Measurements from ENCODE around the gene ZNF717.
"Not testable (repeated sequence)": the region's sequence is repeated elsewhere in the genome, so short reads cannot be mapped to it uniquely, and the experiment has no call there.

ZNF717 gene

DNA sequence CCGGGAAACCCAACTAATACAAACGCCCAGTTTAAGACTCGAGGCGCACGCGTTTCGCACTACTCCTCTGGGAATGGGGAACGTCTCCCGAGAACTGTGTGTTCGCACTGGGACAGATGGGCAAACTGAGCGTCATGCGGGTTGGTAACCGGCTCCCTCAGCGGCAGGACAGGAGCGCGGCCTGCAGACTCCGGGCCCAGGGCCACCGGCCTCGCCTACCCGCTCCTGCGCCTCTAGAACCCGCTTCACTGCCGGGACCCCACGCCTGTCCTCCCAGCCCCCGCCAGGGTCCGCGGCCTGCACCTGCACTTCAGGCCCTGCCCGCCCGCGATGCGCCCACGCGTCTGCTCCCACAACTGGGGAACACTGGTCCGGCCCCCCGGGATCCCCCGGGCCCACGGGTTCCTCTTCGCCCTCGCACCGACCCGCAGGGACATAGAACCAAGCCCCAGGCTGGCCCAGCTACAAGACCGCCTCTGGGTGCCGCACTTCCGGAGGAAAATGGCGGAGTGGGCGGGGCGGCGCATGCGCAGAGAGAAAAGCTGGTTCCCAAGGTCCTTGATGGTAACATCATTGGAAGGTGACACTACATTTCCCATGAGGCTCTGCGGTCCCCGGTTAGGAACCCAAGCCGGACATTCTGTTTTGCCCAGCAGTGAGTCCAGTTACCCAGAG lies at the start of gene ZNF717:
Gene ZNF717, minus strand, starts transcription at position 469 of the 675 bp plus-strand sequence. CDS start 2,187 bp downstream, outside the sequence.
- peak; percentile 94 to 95 for DNase-seq

DNA sequence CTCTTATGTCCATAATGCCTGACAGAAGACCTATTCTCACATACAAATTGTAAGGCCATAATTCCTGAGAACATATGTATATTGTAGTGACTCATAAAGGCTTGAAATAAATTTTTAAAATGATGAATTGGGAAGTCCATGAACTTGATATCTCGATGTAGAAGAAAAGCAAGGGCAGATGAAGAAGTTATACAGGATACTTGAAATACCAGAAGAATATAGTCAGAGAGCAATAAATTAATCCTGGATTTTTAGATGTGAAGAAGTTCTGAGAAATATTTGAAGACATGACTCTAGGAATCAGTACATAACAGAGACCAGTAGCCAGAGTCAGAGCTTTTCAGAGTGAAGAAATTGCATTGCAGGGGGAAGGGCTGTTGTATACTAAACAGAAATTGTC lies 45.7 kb upstream of the ZNF717 start:
- not testable (repeated sequence) for DNase-seq

DNA sequence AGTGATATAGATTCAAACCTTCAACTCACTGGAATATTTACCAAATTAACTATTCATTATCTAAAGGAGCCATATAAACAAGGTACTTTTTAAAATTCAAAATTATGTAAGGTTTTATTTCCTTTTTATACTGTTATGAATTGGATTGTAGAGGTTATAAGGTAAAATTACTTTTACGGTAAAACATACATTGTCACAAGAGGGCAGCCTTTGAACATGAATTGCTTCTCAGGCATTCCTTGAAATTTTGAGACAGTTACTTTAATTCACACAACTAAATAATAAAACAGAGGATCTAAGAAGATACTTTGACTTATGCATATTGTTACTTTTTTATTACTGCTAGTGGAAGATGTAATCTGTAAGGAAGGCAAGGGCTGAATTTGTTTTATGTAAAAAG lies 32.7 kb upstream of the ZNF717 start:
- DNase-seq: not testable (repeated sequence)

DNA sequence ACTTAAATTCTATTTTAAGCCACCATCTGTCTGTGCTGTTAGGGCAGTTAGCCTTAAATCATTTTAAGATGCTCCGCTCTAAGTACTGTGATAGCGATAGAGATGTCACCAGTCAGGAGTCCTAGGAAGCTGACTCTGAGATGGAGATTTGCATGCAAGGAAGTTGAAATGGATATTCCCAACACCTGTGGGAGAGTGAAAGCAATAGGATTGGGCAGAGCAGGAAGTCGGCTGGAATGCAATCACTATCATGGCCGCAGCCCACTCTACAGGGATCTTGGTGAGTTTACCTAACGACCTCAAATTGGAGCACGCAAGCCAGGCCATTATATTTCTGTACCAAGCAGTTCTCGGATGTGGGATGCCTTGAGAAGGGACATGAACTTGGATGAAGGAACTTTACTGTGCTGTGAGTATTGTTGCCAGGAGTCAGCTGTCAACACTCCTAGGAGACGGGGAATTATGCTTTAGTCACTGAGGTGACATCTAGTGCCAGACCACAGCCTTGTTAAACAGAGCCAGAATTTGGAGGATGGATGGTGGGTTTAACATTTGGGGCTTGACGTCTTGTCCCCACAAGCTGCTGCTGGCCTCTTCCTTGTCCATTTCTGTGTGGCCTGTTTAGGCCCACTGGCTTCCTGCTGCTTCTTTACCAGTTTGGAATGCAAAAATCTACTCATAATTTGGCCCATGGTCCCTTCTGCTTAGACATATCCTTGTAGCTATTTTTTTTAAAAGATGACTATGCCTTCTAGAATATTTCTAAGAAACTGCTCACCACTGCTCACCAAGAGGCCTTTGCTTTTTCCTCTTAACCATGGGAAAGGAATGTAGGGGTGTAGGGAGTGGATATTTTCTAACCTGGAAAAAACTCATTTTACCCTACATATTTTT lies 31.2 kb upstream of the ZNF717 start:
- not testable (repeated sequence) for DNase-seq

DNA sequence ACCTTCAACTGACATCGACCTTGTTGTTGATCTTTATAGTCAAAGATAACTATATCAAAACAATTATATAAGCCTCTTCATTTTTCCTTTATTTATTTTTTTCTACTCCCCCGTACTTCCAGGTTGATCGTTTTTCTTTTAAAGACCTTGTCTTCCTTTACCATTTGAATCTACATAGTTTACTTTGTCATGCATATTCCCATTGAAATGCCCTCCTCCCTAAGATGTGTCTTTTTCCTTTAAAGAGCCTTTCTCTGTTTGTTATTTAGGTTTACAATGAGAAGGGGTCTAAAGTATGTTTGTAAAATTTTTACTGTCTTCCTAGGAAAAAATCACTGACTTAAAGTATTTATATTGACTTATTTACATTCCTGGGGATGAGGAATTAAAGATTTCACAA lies 29.4 kb upstream of the ZNF717 start:
- no peak for DNase-seq

DNA sequence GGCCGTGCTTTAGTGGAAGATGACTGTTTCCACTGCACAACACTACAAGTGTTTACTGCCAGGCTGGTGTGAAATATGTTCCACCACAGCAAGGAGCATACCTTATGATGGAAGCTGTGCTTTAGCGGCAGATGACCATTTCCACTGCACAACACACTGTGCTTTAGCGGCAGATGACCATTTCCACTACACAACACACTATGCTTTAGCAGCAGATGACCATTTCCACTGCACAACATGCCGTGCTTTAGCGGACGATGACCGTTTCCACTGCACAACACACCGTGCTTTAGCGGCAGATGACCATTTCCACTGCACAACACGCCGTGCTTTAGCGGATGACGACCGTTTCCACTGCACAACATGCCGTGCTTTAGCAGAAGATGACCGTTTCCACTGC lies 2.8 kb downstream of the ZNF717 start:
- no peak for DNase-seq

DNA sequence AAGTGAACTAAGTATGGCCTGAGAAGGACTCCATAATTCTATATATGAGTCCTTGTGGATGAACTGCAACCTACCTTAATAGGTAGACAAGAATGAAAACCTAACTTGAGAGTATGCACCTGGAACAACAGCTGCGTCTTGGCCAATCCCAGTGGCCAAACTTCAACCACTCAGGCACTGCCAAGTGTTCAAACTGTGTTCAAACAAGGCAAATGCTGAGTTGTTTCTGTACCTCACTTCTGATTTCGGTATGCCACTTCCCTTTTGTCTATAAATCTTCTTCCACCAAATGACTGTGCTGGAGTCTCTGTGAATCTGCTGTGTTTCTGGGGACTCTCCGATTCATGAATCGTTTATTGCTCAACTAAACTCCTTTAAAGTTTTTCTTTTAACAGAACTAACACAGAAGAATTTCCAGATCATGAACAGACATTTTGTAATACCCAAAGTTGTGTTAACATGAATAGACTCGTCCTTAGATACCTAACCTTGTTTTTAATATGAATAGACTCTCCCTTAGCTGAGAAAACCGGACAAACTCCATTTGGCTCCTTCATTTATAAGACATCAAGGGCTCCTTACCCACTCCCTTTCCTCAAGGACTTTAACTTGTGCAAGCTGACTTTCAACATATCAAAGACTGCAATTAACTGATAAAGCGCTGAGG lies 4.1 kb downstream of the ZNF717 start:
- DNase-seq: peak in 1 of 2 experiments; percentile 18

DNA sequence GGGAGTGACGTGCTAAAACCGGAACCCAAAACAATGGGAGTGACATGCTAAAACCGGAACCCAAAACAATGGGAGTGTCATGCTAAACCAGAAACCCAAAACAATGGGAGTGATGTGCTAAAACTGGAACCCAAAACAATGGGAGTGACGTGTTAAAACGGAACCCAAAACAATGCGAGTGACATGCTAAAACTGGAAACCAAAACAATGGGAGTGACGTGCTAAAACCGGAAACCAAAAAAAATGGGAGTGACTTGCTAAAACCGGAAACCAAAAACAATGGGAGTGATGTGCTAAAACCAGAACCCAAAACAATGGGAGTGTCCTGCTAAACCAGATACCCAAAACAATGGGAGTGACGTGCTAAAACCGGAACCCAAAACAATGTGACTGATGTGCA lies 7.6 kb downstream of the ZNF717 start:
- DNase-seq: not testable (repeated sequence)

DNA sequence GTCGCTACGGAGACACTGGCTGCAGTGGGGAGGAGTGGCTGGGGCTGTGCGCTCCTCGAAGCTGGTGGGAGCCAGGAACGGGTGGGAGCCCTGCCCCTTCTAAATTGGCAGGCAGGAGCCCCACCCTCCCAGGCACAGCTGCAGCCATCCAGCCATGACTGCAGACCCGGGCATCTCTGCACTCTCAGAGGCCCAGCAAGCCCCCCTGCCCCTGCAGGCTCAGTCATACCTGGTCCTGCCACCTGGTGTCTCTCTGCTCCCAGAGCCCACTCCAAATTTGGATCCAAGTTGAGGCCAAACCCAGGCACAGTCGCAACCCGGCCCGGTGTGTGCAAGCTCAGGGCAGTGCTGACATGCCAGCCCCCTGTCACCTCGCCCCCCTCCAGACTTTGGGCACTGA lies 13.7 kb downstream of the ZNF717 start:
- DNase-seq: not testable (repeated sequence)

DNA sequence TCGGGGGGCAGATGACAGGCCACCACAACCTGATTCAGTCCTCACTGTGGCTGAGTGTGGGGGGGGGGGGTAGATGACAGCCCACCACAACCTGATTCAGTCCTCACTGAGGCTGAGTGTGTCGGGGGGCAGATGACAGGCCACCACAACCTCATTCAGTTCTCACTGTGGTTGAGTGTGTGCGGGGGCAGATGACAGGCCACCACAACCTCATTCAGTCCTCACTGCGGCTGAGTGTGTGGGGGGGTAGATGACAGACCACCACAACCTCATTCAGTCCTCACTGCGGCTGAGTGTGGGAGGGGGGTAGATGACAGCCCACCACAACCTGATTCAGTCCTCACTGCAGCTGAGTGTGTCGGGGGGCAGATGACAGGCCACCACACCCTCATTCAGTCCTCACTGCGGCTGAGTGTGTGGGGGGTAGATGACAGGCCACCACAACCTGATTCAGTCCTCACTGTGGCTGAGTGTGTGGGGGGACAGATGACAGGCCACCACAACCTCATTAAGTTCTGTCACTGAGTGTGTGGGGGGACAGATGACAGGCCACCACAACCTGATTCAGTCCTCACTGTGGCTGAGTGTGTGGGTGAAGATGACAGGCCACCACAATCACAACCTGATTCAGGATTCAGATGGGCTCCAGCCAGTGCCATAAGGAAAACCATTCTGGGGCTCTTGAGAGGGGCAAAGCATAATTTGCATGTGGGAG lies 16.9 kb downstream of the ZNF717 start:
- no peak for DNase-seq

DNA sequence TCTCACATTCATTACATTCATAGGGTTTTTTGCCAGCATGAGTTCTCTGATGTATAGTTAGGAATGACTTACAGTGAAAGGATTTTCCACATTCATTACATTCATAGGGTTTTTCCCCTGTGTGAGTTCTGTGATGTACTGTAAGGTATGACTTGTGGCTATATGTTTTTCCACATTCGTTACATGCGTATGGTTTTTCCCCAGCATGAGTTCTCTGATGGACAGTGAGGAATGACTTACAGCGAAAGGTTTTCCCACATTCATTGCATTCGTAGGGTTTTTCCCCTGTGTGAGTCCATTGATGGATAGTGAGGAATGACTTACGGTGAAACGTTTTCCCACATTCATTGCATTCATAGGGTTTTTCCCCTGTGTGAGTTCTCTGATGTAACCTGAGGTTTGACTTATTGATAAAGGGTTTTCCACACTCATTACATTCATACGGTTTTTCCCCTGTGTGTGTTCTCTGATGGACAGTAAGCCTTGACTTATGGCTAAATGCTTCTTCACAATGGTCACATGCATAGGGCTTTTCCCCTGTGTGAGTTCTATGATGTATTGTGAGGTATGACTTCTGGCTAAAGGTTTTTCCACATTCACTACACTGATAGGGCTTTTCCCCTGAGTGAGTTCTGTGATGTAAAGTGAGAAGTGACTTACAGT lies 47.4 kb downstream of the ZNF717 start:
- no peak for DNase-seq

DNA sequence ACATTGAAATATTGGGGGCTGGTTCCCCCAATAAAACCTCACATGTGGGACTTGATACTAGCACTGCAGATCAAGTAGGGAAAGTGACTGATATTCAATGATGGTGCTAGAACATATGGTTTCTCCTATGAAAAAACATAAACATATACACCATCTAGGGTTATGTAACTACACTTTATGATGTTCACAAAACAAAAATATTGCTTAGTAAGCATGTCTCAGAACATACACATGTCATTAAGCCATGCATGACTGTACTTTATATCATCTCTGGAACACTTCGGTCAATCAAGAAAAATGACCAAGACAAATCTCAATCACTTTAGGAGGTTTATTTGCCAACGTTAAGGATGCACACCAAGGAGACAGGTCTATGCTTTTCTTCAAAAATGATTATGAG lies 57.4 kb downstream of the ZNF717 start:
- DNase-seq: no peak

DNA sequence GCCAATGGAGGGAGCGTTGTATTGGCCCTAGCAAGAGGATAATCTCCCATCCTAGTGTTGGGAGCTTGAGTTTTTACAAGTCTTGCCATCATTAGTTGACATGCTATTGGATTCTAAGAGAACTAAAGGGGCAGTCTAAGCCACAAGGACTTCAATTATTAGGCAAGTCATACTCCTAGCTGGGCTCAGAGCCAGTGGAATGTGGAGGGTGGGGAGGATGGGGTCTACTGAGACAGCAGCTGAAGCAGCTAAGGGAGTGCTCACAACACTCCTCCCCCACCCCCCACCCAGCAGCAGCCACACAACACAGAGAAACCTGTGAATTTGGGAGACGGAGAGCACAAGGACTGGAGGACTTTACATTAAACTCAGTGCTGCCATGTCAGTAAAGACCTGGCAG lies 93.3 kb downstream of the ZNF717 start:
- no peak for DNase-seq

DNA sequence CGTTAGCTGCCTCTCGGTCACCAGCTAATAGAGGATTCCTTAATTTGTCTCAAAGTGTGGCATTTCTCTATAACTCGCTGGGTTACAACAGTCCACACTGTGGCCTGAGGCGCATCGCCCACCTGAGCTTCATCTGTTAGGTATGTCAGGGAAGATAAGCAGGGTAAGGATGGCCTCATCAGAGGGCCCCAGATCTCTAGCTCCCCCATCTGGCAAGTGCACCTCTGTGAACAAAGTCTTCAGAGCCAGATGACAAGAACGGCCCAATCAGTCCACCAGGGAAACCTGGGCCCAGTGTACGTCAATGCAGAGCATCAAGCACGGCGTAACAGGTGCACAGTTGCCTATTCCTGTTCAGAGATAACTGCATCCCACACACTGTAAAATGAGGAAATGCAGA lies 98.0 kb downstream of the ZNF717 start:
- DNase-seq: no peak

All from activated CD4-positive, alpha-beta T cell treated with anti-CD3 and anti-CD28 coated beads, Interleukin-2, amount 50 U/mL, for 48 hours (primary cell).